ENCODE measurements around the gene OPCML.

Gene OPCML

GRCh38 chr11:132811649-132812048, 720.7 kb downstream of the OPCML start:
- in situ Hi-C loops (cut with HindIII; ENCODE audit: low pct_unique_long_range_greater_than_20kb, low sequenced_read_pairs): no loop called here
- no peak for DNase-seq (ENCODE audit: low read depth in 1 of 2, low spot score in 1 of 2)

GRCh38 chr11:132809070-132809469, 723.2 kb downstream of the OPCML start:
- TF ChIP-seq JUND (IDR thresholded peaks at IDR 0.05; ENCODE audit: low read depth): no peak
- no peak for DNase-seq (ENCODE audit: low read depth in 1 of 2, low spot score in 1 of 2)
- in situ Hi-C loops (cut with HindIII; ENCODE audit: low pct_unique_long_range_greater_than_20kb, low sequenced_read_pairs): no loop called here

More at GRCh38 chr11:132811649-132812048, 720.7 kb downstream of the OPCML start:
- TF ChIP-seq JUND (IDR thresholded peaks at IDR 0.05; ENCODE audit: low read depth): no peak

GRCh38 chr11:132804258-132804657, 728.0 kb downstream of the OPCML start:
- in situ Hi-C loops (cut with HindIII; ENCODE audit: low pct_unique_long_range_greater_than_20kb, low sequenced_read_pairs): no loop called here
- TF ChIP-seq JUND (IDR thresholded peaks at IDR 0.05; ENCODE audit: low read depth): no peak

GRCh38 chr11:132803436-132803835, 728.9 kb downstream of the OPCML start:
- DNase-seq (ENCODE audit: low read depth in 1 of 2, low spot score in 1 of 2): no peak
- TF ChIP-seq JUND (IDR thresholded peaks at IDR 0.05; ENCODE audit: low read depth): no peak
- in situ Hi-C loops (cut with HindIII; ENCODE audit: low pct_unique_long_range_greater_than_20kb, low sequenced_read_pairs): no loop called here

More at GRCh38 chr11:132804258-132804657, 728.0 kb downstream of the OPCML start:
- DNase-seq (ENCODE audit: low read depth in 1 of 2, low spot score in 1 of 2): no peak

GRCh38 chr11:132802947-132803346, 729.4 kb downstream of the OPCML start:
- no peak for TF ChIP-seq JUND (IDR thresholded peaks at IDR 0.05; ENCODE audit: low read depth)
- in situ Hi-C loops (cut with HindIII; ENCODE audit: low pct_unique_long_range_greater_than_20kb, low sequenced_read_pairs): no loop called here
- no peak for DNase-seq (ENCODE audit: low read depth in 1 of 2, low spot score in 1 of 2)

GRCh38 chr11:132793831-132794230, 738.5 kb downstream of the OPCML start:
- no peak for TF ChIP-seq JUND (IDR thresholded peaks at IDR 0.05; ENCODE audit: low read depth)
- in situ Hi-C loops (cut with HindIII; ENCODE audit: low pct_unique_long_range_greater_than_20kb, low sequenced_read_pairs): no loop called here
- DNase-seq (ENCODE audit: low read depth in 1 of 2, low spot score in 1 of 2): no peak

GRCh38 chr11:132792341-132793140, 739.8 kb downstream of the OPCML start:
- no peak for DNase-seq (ENCODE audit: low read depth in 1 of 2, low spot score in 1 of 2)
- in situ Hi-C loops (cut with HindIII; ENCODE audit: low pct_unique_long_range_greater_than_20kb, low sequenced_read_pairs): no loop called here

GRCh38 chr11:132790971-132791370, 741.3 kb downstream of the OPCML start:
- no peak for TF ChIP-seq JUND (IDR thresholded peaks at IDR 0.05; ENCODE audit: low read depth)
- in situ Hi-C loops (cut with HindIII; ENCODE audit: low pct_unique_long_range_greater_than_20kb, low sequenced_read_pairs): no loop called here
- DNase-seq (ENCODE audit: low read depth in 1 of 2, low spot score in 1 of 2): no peak

More at GRCh38 chr11:132792341-132793140, 739.8 kb downstream of the OPCML start:
- TF ChIP-seq JUND (IDR thresholded peaks at IDR 0.05; ENCODE audit: low read depth): no peak

- in situ Hi-C loops (cut with HindIII; ENCODE audit: low pct_unique_long_range_greater_than_20kb, low sequenced_read_pairs): no loop called here
- no peak for DNase-seq (ENCODE audit: low read depth in 1 of 2, low spot score in 1 of 2)
- no peak for TF ChIP-seq JUND (IDR thresholded peaks at IDR 0.05; ENCODE audit: low read depth)
These were observed 741.8 kb downstream of the OPCML start for GRCh38 chr11:132790466-132790865.

GRCh38 chr11:132788816-132789325, 743.4 kb downstream of the OPCML start:
- no peak for DNase-seq (ENCODE audit: low read depth in 1 of 2, low spot score in 1 of 2)
- in situ Hi-C loops (cut with HindIII; ENCODE audit: low pct_unique_long_range_greater_than_20kb, low sequenced_read_pairs): no loop called here
- no peak for TF ChIP-seq JUND (IDR thresholded peaks at IDR 0.05; ENCODE audit: low read depth)

- in situ Hi-C loops (cut with HindIII; ENCODE audit: low pct_unique_long_range_greater_than_20kb, low sequenced_read_pairs): no loop called here
- no peak for DNase-seq (ENCODE audit: low read depth in 1 of 2, low spot score in 1 of 2)
- TF ChIP-seq JUND (IDR thresholded peaks at IDR 0.05; ENCODE audit: low read depth): no peak
These were observed 746.4 kb downstream of the OPCML start for GRCh38 chr11:132785878-132786277.

- in situ Hi-C loops (cut with HindIII; ENCODE audit: low pct_unique_long_range_greater_than_20kb, low sequenced_read_pairs): no loop called here
- TF ChIP-seq JUND (IDR thresholded peaks at IDR 0.05; ENCODE audit: low read depth): no peak
- no peak for DNase-seq (ENCODE audit: low read depth in 1 of 2, low spot score in 1 of 2)
These were observed 747.9 kb downstream of the OPCML start for GRCh38 chr11:132784441-132784840.

- DNase-seq (ENCODE audit: low read depth in 1 of 2, low spot score in 1 of 2): no peak
- no peak for TF ChIP-seq JUND (IDR thresholded peaks at IDR 0.05; ENCODE audit: low read depth)
- in situ Hi-C loops (cut with HindIII; ENCODE audit: low pct_unique_long_range_greater_than_20kb, low sequenced_read_pairs): no loop called here
These were observed 750.2 kb downstream of the OPCML start for GRCh38 chr11:132782102-132782501.
